IMR-90 (cell line): Measurements from ENCODE around the gene STARD10. TPM values are rescaled to one million over a fixed set of nuclear protein-coding genes. Genes with fewer than 3 reads are reported as not detected.

ENCODE experiments used
- ATAC-seq: fragments of 200-7000 bp; cut with Tn5 transposase; 2 replicates; pipeline ENCODE4 v1.9.1; 2020; ENCODE audit warnings: low read depth, mild to moderate bottlenecking, moderate library complexity
- BruUV-seq: library from RNA; stranded (reverse); fragments of 400-500 nt; replicated peaks from 2 replicates; lab custom pipeline; 2021; lab: Mats Ljungman, UMichigan
- CTCF ChIA-PET: fragments of 300-600 bp; formaldehyde crosslinking; extraction: SDS; loops from one replicate; lab custom pipeline; 2021; ENCODE audit warnings: antibody characterized with exemption; lab: Yijun Ruan, JAX
- POLR2A ChIA-PET: fragments of 300-600 bp; sonication (Branson Sonifier 250); formaldehyde crosslinking; loops from one replicate; lab custom pipeline; 2022; ENCODE audit warnings: antibody characterized with exemption; ENCODE audit not compliant: unreplicated experiment; lab: Charles Lee
- DNase-seq: peaks from one replicate; pipeline ENCODE4 v3.0.0; 2013
- H2AFZ ChIP-seq: replicated peaks from 2 replicates; pipeline ENCODE3; 2013; ENCODE audit warnings: low read length, mild to moderate bottlenecking; ENCODE audit not compliant: poor library complexity
- H2AK5ac ChIP-seq: 2 replicates; pipeline ENCODE4 v1.6.1; 2013; ENCODE audit warnings: low read depth, low read length, inconsistent platforms
- H2AK9ac ChIP-seq: replicated peaks from 2 replicates; pipeline ENCODE3; 2013; ENCODE audit warnings: mild to moderate bottlenecking, low read depth, low read length, moderate library complexity; ENCODE audit not compliant: poor library complexity
- H2BK120ac ChIP-seq: 2 replicates; pipeline ENCODE4 v1.6.1; 2013; ENCODE audit warnings: low read depth, low read length, inconsistent platforms
- H2BK15ac ChIP-seq: 3 replicates; pipeline ENCODE4 v1.6.1; 2013; ENCODE audit warnings: low read depth, low read length, inconsistent platforms
- H2BK20ac ChIP-seq: 2 replicates; pipeline ENCODE4 v1.6.1; 2013; ENCODE audit warnings: low read depth, mild to moderate bottlenecking, inconsistent platforms, low read length, moderate library complexity
- H2BK5ac ChIP-seq: 2 replicates; pipeline ENCODE4 v1.6.1; 2013; ENCODE audit warnings: mild to moderate bottlenecking, low read depth, low read length, inconsistent platforms; ENCODE audit not compliant: poor library complexity, severe bottlenecking
- H3K14ac ChIP-seq: replicated peaks from 2 replicates; pipeline ENCODE4 v1.6.1; 2013; ENCODE audit warnings: low read depth, low read length, inconsistent platforms
- H3K18ac ChIP-seq: 2 replicates; pipeline ENCODE4 v1.6.1; 2013; ENCODE audit warnings: low read depth, low read length, control low read depth
- H3K23ac ChIP-seq: 2 replicates; pipeline ENCODE4 v1.6.1; 2013; ENCODE audit warnings: low read depth, low read length, inconsistent platforms
- H3K27ac ChIP-seq: 2 replicates; pipeline ENCODE4 v1.5.1; 2013; ENCODE audit warnings: mild to moderate bottlenecking, control low read depth, low read length; ENCODE audit not compliant: insufficient read depth
- H3K27me3 ChIP-seq: 2 replicates; pipeline ENCODE4 v1.6.1; 2013; ENCODE audit warnings: low read length; ENCODE audit not compliant: control insufficient read depth, insufficient read depth
- H3K36me3 ChIP-seq: 2 replicates; pipeline ENCODE4 v1.6.1; 2013; ENCODE audit warnings: low read length, mixed read lengths; ENCODE audit not compliant: control insufficient read depth, insufficient read depth
- H3K4ac ChIP-seq: 2 replicates; pipeline ENCODE4 v1.6.1; 2013; ENCODE audit warnings: low read depth, low read length, inconsistent platforms
- H3K4me1 ChIP-seq: 2 replicates; pipeline ENCODE4 v1.6.1; 2013; ENCODE audit warnings: low read length, mixed read lengths; ENCODE audit not compliant: control insufficient read depth, insufficient read depth
- H3K4me2 ChIP-seq: 2 replicates; pipeline ENCODE4 v1.6.1; 2013; ENCODE audit warnings: low read depth, mild to moderate bottlenecking, control low read depth, low read length, moderate library complexity
- H3K4me3 ChIP-seq: 2 replicates; pipeline ENCODE4 v1.5.1; 2013; ENCODE audit warnings: low read depth, mild to moderate bottlenecking, control low read depth, low read length, moderate library complexity; ENCODE audit not compliant: insufficient read depth
- H3K56ac ChIP-seq: 2 replicates; pipeline ENCODE4 v1.6.1; 2013; ENCODE audit warnings: low read length, inconsistent platforms; ENCODE audit not compliant: insufficient read depth; ENCODE audit errors: extremely low read depth
- H3K79me1 ChIP-seq, 2 experiments: 2 replicates each; pipeline ENCODE4 v1.6.1; 2013; ENCODE audit warnings: low read length in 2 of 2, inconsistent platforms in 1 of 2, low read depth in 1 of 2
- H3K9ac ChIP-seq: 2 replicates; pipeline ENCODE4 v1.6.1; 2013; ENCODE audit warnings: low read depth, low read length, control low read depth
- H3K9me1 ChIP-seq: 2 replicates; pipeline ENCODE4 v1.6.1; 2013; ENCODE audit warnings: low read length, inconsistent platforms; ENCODE audit not compliant: insufficient read depth
- H3K9me3 ChIP-seq: 2 replicates; pipeline ENCODE4 v1.6.1; 2013; ENCODE audit warnings: low read length; ENCODE audit not compliant: control insufficient read depth, insufficient read depth
- H4K20me1 ChIP-seq: 2 replicates; pipeline ENCODE4 v1.6.1; 2013; ENCODE audit warnings: low read length, inconsistent platforms; ENCODE audit not compliant: insufficient read depth
- H4K5ac ChIP-seq: 2 replicates; pipeline ENCODE4 v1.6.1; 2013; ENCODE audit warnings: mild to moderate bottlenecking, low read depth, low read length, control low read depth
- H4K8ac ChIP-seq, 2 experiments: 2 replicates each; pipeline ENCODE4 v1.6.1; 2013; ENCODE audit warnings: low read depth in 2 of 2, low read length in 2 of 2, control low read depth in 1 of 2, inconsistent platforms in 1 of 2
- H4K91ac ChIP-seq: 2 replicates; pipeline ENCODE4 v1.6.1; 2013; ENCODE audit warnings: low read depth, low read length, inconsistent platforms; ENCODE audit not compliant: insufficient read depth
- MAZ ChIP-seq: IDR thresholded peaks from 2 replicates; pipeline ENCODE4 v1.6.1; 2012; ENCODE audit warnings: low read depth, mild to moderate bottlenecking, low read length, improper control_type of control experiment, moderate library complexity, borderline replicate concordance
- NFE2L2 ChIP-seq: fragments of 150-350 bp; IDR thresholded peaks from 2 replicates; pipeline ENCODE4 v1.6.1; 2016; ENCODE audit warnings: low read depth, mild to moderate bottlenecking, low read length
- WGBS, 2 experiments: methylation state at CpG; one replicate each; pipeline versions ENCODE4 v1.1.5 to v1.1.7; 2013; ENCODE audit warnings: missing lambda C conversion rate in 2 of 2; ENCODE audit not compliant: insufficient read length in 1 of 2; ENCODE audit errors: extremely low coverage in 2 of 2; 5-methylcytosine and 5-hydroxymethylcytosine counted together
- dilution Hi-C: fragments of 300-500 bp; cut with HindIII; formaldehyde crosslinking; loops from one replicate; pipeline ENCODE4 v1.14.3; 2018; ENCODE audit warnings: low sequenced_read_pairs; ENCODE audit not compliant: unreplicated experiment
- in situ Hi-C: fragments of 300-500 bp; cut with MboI; formaldehyde crosslinking; loops from 3 replicates; pipeline ENCODE4 v1.14.3; 2019; ENCODE audit warnings: low sequenced_read_pairs, inconsistent platforms, mixed read lengths
- intact Hi-C: fragments of 100-400 bp; cut with micrococcal nuclease; formaldehyde crosslinking; loops from 2 replicates; pipeline ENCODE4 v1.10.0; 2022
- polyA plus RNA-seq, 3 experiments: library from polyadenylated mRNA; depleted of rRNA; stranded (reverse); fragments of >200 nt; gene quantifications; 2 replicates each; pipeline ENCODE4 v1.2.3, GENCODE V29; 2012; ENCODE audit warnings: low replicate concordance in 1 of 3
- total RNA-seq: library from RNA; depleted of rRNA; stranded (reverse); fragments of >200 nt; gene quantifications from 2 replicates; pipeline ENCODE4 v1.2.3, GENCODE V29; 2012

The STARD10 gene
- total and polyA plus RNA-seq, 2 of the 4 experiments (the other 2 are of a cell fraction) = 23.8 to 37.4 TPM

DNA sequence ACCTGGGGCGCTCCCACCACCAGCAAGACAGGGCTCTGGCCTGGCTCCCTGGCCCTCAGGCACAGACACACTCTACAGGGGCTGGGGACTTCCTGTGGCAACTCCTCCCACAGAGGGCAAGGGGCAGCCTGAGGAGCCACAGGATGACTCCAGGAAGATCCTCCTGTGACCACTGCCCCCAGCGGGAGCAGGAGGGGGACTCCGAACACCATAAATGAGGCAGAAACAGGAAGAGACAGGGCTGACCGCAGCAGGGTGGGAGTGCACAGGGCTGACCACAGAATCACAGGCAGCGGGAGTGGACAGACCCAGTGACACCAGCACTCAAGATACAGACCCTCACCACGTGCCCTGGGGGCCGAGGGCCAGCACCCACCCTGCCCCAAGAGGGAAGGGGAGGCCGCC, 52.4 kb downstream of the STARD10 start:
- Histone ChIP-seq H4K20me1 (peaks cover 27% of the 10 kb centered on the region), H3K79me1 (peaks cover 41 to 86% of the 10 kb centered on the region in 2 experiments), H2BK5ac (no peak overlapping the region), H2AK9ac (peak overlapping the region; percentile 70), H4K91ac (no peak overlapping the region), H4K5ac (no peak overlapping the region), H3K36me3 (no peaks in the 10 kb centered on the region), H3K4me1 (peaks cover 29% of the 10 kb centered on the region), H3K56ac (no peak overlapping the region), H4K8ac (no peak overlapping the region), H3K14ac (0 out of 2 replicates have a peak overlapping the region, but pooled peaks have one; percentile 45), H3K18ac (no peak overlapping the region), H2AFZ (peak overlapping the region; percentile 37), H3K4me2 (no peak overlapping the region), H3K4ac (peak overlapping the region; percentile 23), H2BK20ac (no peak overlapping the region), H3K27me3 (no peaks in the 10 kb centered on the region), H3K4me3 (no peak overlapping the region), H3K9me3 (no peaks in the 10 kb centered on the region), H2BK120ac (no peak overlapping the region; the same call in 1 of the 2 replicates), H3K23ac (peak overlapping the region; percentile 20; the same call in 1 of the 2 replicates), H3K9ac (no peak overlapping the region), H2AK5ac (0 out of 2 replicates have a peak overlapping the region, but pooled peaks have one; percentile 54), H3K9me1 (peaks cover 42% of the 10 kb centered on the region), H2BK15ac (no peak overlapping the region), H3K27ac (no peak overlapping the region)
- DNase-seq (no peak), ATAC-seq (no peak)
- TF ChIP-seq NFE2L2 (no peak), MAZ (0 out of 2 replicates have a peak, but pooled peaks have one; percentile 33)
- dilution Hi-C loops (no loop called here), in situ Hi-C loops (no loop called here), intact Hi-C loops (no loop called here)
- CTCF ChIA-PET = no interaction called here
- BruUV-seq = no TSS peak
- 57% methylated on average over 3 of the region's 8 CpGs; no CpG with 5 or more reads in 1 of the 2 experiments for WGBS, 2 experiments
- POLR2A ChIA-PET = no interaction called here
